Activated T-cell treated with anti-CD3 and anti-CD28 coated beads, Interleukin-2, amount 50 U/mL, for 48 hours (primary cell): ENCODE results near the gene ZMAT2.
"Not testable (repeated sequence)": the region's sequence is repeated elsewhere in the genome, so short reads cannot be mapped to it uniquely, and the experiment has no call there.

Experiments used
- DNase-seq, 2 experiments: peaks; one replicate each; pipeline ENCODE4 v3.0.0-alpha.2; 2020

Gene ZMAT2, protein sequence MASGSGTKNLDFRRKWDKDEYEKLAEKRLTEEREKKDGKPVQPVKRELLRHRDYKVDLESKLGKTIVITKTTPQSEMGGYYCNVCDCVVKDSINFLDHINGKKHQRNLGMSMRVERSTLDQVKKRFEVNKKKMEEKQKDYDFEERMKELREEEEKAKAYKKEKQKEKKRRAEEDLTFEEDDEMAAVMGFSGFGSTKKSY

DNA sequence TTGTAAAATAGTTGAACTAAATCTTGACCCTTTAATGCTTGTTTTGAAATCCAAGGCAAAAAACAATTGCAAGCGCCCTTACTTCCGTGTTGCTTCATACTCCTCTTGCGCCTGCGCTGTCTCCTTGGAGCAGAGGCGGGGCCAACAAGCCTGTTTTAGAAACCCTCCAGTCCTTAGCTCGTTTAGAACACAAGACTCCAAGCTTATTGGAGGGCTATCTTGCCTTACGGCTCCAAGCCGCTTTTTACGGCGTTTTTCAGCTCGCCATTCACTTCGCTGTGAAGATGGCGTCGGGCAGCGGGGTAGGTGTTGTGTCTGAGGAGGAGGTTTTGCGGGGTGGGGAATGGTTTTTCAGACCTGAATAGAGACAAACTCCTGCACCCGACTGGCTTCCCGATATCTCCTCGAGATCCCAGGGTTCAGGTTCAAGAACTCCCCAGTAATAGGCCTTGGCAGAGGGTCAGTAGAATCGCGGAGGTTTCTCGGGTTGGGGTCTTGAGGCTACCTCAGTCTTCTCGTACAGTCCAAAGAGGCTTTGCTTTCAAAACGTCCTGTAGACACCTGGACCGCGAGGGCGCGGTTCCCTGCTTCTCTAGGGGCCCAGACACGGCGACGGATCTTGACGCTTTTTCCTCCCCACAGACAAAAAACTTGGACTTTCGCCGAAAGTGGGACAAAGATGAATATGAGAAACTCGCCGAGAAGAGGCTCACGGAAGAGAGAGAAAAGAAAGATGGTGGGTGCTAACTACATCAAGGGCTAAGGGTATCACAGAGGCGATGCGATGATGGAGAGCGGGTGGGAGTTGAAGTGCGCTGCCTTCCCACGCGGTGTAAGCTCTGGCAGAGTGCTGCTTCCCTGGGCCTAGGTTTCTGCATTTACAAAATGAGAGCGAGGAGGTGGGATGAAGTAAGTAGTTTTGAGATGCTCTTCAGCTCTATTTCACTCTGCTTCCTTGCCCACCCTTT, at the start of gene ZMAT2:
Gene ZMAT2, plus strand, starts transcription at position 271 of the 968 bp plus-strand sequence. Its CDS starts 14 bp downstream, at position 285.
- DNase-seq: peak; percentile 92 to 93

DNA sequence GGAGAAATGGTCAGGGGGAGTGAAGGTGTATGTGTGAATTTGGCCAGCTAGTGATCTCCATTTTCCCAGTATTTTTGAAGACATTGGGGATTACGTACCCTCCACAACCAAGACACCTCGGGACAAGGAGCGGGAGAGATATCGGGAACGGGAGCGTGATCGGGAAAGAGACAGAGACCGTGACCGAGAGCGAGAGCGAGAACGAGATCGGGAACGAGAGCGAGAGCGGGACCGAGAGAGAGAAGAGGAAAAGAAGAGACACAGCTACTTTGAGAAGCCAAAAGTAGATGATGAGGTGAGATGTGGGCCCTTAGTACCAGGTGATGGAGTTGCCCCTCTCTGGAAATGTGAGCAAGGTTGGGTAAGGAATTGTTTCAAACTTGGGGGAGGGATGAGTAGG, 41.4 kb upstream of the ZMAT2 start:
- no peak for DNase-seq

DNA sequence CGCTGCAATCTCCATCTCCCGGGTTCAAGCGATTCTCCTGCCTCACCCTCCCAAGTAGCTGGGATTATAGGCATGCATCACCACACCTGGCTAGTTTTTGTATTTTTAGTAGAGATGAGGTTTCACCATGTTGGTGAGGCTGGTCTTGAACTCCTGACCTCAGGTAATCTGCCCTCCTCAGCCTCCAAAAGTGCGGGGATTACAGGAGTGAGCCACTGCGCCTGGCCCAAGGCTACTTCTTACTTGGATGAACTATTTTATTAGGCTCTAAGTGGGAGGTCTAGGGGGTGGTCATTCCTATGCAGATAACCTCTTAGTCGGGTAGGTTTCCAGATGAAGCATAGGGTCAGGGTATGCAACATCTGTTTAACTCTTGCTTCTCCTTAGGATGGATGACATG, 39.9 kb upstream of the ZMAT2 start:
- not testable (repeated sequence) for DNase-seq

DNA sequence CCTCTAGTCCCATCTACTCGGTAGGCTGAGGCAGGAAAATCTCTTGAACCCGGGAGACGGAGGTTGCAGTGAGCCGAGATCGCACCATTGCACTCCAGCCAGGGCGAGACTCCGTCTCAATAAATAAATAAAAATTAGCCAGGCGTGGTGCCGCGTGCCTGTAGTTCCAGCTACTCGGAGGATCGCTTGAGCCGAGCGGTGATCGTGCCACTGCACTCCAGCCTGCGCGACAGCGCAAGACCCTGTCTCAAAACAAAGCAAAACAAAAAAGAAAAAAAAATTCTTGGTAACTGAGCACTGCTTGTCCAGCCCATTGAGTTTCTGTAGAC, 36.3 kb upstream of the ZMAT2 start:
- no peak for DNase-seq

DNA sequence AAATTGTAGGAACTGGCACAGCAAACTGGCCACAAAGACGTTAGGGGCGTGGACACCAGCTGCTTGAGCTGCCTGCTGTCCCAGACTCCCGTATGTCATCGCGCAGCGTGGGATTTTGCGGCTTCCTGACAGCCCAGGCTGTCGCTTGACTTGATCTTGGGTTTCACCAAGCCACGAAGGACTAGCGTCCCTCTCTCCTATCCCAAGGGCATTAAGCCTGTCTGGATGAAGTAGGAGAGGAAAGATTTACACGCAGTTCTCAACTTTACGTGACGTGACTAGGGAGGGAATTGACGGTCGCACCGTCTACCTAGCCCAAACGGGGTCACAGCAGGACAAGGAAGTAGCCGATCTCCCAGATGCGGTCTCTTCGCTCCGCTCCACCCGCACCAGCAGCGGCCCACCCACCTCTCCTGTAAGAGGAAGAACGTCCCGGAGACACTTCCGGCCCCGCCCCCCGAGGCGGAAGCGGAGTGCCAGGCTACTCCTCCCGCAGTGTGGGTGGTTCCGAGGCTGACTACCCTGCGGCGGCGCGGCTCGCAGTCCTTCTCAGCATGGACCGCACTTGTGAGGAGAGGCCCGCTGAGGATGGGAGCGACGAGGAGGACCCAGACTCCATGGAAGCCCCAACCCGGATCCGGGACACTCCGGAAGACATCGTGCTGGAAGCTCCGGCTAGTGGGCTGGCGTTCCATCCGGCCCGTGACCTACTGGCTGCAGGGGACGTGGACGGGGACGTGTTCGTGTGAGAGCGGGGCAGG, 35.7 kb upstream of the ZMAT2 start, which contains the start of gene WDR55:
Gene WDR55, plus strand, starts transcription at position 546 of the 761 bp plus-strand sequence. Its CDS starts 9 bp downstream, at position 555.
- peak; percentile 97 to 98 for DNase-seq

DNA sequence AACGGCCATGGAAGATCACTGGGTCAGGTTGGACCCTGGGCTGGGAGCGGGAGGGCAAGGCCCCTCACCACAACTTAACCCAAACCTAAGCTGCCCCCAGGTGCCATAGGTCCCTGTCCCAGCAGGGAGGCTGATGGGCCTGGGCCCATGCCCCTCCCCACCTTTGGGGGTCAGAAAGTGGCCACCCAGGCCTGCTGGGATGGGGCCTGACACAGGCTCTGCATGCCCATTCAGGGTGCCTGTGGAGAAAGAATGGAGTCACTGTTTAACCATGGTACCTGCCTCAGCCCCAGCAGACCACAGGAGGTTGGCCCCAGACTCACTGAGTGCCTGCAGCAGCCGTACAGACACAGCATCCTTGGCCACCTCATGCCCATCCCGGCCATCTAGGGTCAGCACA, 29.2 kb upstream of the ZMAT2 start:
- DNase-seq: not testable (repeated sequence)

DNA sequence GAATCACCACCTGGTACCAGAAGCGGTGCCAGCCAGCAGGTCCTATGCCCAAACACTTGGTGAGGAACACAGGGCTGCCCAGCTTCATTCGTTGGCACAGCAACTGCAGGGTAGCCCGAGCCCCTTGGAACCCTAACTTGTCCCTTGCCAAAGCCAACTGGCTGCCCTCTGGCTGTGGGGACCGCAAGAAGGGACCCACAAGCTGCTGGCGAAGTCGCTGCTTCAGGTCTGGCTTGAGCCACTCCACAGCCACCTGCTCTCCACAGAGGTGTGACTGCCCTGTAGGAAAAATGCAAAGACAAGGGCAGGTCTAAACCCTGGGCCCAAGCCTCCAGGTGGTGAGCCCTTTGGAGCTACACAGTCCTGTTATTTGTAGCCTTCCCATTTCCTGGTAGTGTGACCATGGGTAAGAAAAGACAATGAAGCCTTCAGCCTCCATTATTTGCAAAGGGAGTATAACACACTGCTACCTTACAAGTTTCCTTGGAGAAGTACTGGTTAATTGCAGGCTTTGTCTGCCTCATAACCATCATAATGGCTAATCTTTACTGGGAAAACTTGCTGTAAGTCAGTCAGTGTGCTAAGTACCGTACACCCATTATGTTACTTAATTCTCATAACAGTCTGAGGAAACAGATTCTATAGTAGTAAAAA, 28.6 kb upstream of the ZMAT2 start:
- no peak for DNase-seq

DNA sequence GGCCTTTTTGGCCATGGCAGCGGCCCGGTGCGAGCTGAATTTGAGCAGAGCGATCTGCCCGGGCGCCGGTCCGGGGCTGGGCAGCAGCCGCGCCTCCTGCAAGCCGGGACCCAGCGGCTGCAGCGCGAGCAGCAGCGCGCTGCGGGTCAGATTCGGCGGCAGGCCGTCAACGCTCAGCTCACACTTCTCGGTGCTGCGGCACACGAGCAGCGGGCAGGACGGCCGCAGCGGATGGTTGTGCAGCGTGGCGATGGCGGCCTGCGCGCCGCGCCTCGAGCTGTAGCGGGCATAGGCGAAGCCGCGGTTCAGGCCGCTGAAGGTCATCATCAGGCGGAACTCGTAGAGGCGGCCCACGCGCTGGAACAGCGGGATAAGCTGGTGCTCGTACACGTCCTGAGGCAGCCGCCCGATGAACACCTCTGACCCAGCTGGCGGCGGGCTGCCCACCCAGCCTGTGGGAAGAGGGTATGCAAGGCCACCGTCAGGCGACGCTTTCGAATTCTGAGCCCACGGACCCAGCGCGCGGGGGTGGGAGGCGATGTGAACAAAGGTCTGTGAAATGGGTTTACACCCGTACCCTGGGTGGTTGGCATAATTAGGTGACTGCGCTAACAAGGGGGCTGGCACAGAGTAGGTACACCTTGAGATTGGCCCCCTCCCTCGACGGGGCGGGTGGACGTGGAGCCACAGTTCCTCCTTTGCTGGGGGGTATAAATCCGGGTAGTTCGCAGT, 27.6 kb upstream of the ZMAT2 start:
- DNase-seq: no peak

DNA sequence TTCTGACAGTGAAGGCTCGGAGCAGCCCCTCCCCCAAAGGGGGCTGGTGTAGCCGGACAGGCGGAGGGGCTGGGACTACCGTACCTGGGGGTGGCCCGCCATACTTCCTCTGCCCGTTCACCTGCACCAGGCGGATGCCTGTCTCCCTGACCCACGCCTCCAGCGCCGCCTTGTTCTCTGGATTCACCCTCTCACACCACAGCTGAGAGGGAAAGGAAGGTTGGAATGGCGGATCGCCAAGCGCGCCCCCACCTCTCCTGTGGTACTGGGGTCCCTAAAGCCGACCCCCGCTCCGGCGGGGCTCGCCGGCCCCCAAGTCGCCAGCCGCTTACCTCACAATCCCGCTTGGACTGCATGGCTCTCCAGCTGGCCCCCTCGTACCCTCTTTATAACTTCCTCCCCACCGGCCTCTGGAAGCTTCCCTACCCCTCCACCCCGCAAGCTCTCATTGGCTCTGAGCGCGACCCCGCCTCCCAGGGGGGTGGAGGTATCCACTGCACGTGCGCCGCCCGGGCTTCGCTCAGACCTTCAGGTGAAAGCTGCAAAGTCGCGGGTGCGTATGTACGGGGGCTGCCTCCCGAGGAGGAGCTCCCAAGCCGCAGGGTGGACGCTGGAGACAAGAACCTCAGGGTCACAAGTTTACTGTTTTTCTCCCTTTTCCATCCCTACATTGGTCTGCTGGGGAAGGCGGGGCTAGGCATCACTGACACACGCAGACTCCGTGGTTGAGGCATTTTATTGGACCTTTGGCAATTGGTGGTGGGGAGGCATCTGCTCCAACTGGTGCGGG, 26.9 kb upstream of the ZMAT2 start, which contains the start of gene DND1:
Gene DND1, minus strand, starts transcription at position 390 of the 790 bp plus-strand sequence. Its CDS starts 34 bp downstream, at position 356.
- peak in 1 of 2 experiments; percentile 23 for DNase-seq

DNA sequence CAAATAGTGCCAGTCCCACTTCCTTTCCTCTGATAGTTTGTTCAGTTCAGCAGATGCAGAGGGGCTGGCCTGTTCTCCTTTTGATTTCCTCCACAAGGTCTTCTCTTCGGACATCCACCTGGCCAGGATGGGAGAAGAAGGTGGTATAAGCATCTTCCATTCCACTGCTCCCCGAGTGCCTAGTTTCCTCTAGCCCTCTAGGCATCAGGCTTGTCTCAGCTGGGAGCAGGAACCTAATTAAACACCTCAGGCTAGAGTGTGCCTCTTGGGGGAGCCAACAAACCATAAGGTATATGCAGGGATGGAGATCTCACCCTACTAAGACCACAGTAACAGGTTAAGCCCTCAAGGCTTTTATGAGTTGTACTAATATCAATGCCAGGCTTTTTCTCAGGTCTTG, 26.0 kb upstream of the ZMAT2 start:
- no peak for DNase-seq

DNA sequence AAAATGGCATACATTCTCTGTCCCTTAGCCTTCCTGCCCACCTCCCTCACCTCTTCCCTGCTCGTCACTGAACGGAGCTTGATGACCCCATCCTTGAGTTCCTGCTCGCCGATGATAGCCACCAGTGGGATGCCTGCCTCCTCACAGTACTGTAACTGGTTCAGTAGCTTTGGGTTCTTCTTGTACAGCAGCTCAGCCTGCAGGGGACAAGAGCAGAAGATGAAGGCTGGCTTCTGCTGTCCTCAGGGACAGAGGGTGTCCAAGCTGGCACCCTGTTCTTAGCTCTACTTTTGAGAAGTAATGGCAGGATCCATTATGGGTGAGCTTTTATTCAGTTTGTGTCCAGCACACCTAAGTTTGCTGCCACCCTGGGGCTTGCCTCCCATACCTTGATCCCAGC, 25.6 kb upstream of the ZMAT2 start:
- DNase-seq: no peak

DNA sequence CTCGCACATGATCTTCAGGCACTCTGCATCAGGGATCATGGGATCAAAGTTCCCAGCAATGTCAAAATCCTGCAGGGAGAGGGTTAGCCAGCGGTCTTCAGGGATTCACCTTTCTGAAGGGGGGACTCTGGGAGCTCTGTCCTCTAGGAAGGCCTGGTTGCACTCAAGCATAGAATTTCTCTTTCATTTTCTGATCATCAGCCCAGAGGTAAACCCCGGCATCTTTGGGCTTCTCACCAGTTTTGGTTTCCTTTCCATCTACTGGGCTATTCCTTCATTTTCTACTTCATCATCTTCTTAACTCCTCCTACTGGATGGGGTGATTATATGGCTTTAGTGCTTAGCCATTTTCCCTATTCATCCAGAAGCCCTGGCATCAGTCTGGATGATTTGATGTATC, 22.3 kb upstream of the ZMAT2 start:
- DNase-seq: no peak

DNA sequence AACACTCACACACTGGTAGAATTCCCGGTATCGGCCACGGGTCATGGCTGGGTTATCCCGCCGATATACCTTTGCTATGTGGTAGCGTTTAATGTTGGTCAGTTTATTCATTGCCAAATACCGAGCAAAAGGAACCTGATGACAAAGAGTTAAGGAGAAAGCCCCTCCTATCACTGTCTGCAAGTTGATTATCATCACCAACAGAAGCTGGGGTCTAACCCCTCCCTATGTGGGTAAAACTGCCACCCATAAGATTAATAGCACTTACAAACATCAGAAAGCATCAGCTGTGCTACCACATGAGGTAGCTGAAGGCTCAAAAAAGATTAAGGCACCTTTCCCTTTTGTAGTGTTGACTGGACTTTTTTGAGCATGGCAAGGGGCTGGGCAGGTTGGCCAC, 21.3 kb upstream of the ZMAT2 start:
- no peak for DNase-seq

DNA sequence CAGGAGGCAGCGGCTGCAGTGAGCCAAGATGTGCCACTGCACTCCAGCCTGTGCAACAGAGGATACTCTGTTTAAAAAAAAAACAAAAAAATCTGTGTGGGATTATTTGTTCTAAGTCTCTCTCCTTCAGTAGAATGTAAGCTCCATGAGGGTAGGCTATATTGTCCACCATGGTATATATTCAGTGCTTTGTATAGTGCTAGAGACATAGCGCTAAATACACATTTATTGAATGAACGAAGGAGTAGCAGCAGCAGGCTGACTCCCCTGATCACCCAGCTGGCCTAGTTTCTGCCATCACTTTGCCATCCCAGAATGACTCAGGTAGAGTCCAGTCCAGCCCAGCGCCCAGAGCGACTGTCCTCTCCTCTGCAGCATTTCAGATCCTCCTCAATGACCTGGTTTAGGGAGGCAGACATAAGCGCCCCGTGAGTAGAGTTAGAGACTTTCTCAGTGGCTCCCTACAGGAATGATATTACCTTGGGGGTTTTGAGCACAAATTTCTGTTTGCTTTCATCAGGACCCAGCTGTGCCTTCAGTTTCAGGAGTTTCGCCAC, 9.8 kb upstream of the ZMAT2 start:
- DNase-seq: no peak

DNA sequence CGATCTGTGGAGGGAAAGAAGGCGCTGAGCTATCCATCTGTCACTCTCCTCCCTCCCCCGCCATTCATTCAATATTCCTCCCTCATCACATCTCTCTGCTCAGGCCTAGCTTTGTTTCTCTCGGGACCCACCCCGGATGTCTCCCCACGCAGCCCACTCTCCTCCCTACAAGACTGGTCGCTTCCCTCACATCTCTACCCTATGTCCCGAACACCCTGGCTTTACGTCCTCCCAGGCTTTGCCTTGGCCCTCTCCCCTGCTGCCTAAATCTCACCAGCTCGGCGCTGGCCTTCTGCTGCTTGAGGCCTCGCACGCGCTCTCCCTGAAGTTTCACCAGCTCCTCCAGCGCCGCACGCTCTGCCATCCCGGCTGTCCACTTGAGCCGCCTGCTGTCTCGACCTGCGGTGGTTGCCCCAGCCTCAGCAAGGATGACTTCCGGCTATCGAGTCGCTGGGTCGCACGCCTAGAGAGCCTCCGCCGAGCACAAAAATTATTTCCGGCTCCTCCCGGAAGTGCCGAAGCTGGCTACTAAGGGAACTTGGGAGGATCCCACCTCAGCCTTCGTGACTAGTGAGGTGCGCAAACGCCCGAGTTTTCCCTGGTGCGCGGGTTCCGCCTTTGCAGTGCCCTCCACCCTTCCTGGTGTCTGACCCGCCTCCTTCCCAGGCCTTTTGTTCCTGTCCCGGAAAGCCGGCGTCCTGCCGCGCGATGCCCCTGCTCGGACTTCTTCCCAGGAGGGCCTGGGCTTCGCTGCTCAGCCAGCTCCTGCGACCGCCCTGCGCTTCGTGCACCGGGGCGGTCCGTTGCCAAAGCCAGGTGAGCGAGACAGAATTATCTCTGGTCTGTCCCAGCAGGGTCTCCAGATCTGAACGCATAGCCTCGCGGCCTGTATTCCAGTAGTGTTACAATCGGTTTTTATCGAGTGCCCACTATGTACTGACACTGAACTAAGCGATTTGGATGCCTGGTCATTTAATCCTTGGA, 9.0 kb upstream of the ZMAT2 start, which contains the start of the genes HARS1 and HARS2:
Gene HARS1, minus strand, starts transcription at position 430 of the 984 bp plus-strand sequence. Its CDS starts 66 bp downstream, at position 364.
Gene HARS2, plus strand, starts transcription at position 515 of the 984 bp plus-strand sequence. Its CDS starts 194 bp downstream, at position 709.
- DNase-seq: peak; percentile 87 to 91

DNA sequence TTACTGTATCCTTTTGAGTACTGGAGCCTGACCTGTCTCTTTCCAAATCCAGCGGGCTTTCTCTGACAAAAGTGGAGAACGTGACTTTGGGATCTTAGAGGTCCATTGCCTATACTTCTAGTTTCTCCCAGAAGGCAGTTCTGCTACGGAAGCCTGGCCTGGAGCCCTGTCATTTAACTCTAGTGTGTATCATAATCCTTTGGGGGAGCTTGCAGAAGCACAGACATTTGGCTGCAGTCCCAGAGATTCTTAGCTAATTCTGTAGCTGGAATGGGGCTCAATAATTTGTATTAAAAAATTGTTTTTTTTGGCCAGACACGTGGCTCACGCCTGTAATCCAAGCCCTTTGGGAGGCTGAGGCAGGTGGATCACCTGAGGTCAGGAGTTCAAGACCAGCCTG, 6.0 kb upstream of the ZMAT2 start:
- DNase-seq: no peak

DNA sequence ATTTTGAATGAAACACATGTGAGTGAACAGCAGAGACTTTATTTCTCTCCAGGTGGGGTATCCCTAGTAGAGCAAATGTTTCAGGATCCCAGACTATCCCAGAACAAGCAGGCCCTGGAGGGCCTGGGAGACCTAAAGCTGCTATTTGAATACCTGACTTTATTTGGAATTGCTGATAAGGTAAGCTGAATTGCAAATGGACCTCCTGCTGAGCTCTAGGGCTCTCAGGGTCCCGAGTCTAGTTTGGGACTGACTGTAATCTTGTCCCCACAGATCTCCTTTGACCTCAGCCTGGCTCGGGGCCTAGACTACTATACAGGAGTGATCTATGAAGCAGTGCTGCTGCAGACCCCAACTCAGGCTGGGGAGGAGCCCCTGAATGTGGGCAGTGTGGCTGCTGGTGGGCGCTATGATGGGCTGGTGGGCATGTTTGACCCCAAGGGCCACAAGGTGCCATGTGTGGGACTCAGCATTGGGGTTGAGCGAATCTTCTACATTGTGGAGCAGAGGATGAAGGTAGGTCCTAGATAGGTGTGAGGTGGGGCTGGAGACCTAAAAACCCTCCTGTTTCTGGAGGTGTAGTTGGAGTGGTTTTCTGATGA, 3.3 kb upstream of the ZMAT2 start:
- no peak for DNase-seq

DNA sequence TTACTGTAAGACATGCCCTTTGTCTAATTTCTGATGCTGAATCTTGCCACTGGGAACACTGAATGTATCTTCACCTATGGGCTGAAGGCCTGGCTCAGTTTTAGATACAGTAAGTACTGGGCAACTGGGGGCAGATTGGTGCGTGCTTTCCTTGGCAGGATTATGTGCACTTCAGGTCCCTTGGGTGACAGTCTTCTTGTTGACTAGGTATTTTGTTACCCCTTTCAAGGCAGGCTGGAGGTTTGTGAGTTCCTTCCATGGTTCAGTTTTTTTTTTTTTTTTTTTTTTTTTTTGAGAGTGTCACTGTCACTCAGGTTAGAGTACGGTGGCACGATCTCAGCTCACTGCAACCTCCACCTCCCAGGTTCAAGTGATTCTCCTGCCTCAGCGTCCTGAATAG, 7.6 kb downstream of the ZMAT2 start:
- no peak for DNase-seq

DNA sequence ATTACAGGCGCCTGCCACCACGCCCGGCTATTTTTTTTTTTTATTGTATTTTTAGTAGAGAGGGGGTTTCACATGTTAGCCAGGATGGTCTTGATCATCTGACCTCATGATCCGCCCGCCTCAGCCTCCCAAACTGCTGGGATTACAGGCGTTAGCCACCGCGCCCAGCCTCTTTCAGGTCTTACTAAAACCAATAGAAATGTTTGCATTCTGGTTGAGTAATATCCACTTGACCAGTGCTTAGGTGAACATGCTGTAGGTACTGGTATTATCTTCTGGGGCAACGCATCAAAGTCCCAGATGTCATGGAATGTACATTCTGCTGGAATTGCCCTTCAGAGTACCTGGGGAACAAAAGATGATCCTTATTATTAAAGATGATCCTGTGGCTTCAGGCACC, 8.5 kb downstream of the ZMAT2 start:
- DNase-seq: not testable (repeated sequence)
